Measurements from ENCODE around the gene CPB2.

CPB2 gene

DNA sequence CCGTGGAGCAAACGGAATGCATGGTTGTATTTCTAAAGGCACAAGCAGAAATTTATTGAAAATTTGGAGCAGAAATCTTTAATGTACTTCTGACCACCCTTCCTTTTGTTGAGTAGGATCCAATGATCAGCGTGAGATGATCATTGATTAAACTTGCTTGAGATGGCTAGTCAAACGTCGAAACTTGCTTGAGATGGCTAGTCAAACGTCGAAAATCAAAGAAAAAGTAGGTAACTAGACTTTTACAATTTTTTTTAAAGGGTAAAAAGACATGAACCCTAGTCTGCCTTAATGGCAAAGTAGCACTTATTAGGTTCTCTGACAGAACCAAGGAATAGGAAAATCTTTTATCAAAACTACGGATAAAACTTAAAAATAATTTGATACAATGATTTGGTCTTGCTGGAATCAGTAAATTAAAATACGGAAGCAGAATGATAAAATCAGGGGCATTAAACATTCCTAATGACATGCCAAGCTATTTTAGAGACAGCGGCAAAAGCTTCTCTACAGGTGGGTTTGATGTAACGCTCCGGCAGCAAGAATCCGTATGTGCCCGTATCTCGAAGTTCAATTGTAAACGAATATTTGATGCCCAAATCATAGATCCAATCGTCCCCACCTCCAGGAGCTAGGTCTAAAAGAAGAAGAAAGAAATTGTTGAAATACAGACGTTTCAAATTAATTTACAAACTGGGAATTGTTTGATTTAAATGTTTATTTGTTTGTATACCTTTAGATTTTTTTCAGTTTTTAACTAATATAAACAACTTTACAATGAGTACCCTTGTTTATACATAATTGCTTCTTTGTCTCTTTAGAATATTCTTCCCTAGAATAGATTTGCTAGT, 51.4 kb downstream of the CPB2 start:
- peak overlapping the region in 1 of 2 experiments; percentile 98 for H3K27ac ChIP-seq (ENCODE audit: insufficient read depth in 1 of 2, low read depth in 1 of 2, low read length in 2 of 2, poor library complexity in 1 of 2, severe bottlenecking in 2 of 2)
- ChIA-PET POLR2A (interaction anchor here (0.6 to 1.5 kb wide), 2 partner anchors 73 to 159 kb away, joined by 3 to 11 read pairs; no protein-coding TSS in a partner anchor), CTCF (interaction anchor here (0.8 to 2.5 kb wide), 3 partner anchors 21 to 101 kb away, joined by 3 to 11 read pairs (median 3); no protein-coding TSS in a partner anchor)
- H3K4me1 ChIP-seq (ENCODE audit: control extremely low read depth in 1 of 4, control insufficient read depth in 4 of 4, insufficient read depth in 4 of 4, low read length in 3 of 4), result peaks cover 15 to 36% (median 26%) of the 10 kb centered on the region in 4 experiments
- peak overlapping the region in 6 of 7 experiments; percentile 79 to 99 (median 92) for H3K4me3 ChIP-seq (ENCODE audit: control insufficient read depth in 1 of 7, extremely low read depth in 1 of 7, insufficient read depth in 4 of 7, low read depth in 2 of 7, low read length in 6 of 7)
- no peaks in the 10 kb centered on the region for H3K9me3 ChIP-seq (ENCODE audit: control extremely low read depth in 1 of 5, control insufficient read depth in 4 of 5, insufficient read depth in 2 of 5, low read depth in 1 of 5, low read length in 4 of 5)
- no peaks in the 10 kb centered on the region for H3K36me3 ChIP-seq (ENCODE audit: control insufficient read depth in 4 of 4, insufficient read depth in 4 of 4, low read length in 3 of 4)
- WGBS (ENCODE audit: insufficient coverage), result 25% methylated on average over 11 of the region's 18 CpGs
- DNase-seq, result peak in 1 of 3 donors; percentile 12
- no peaks in the 10 kb centered on the region for H3K27me3 ChIP-seq (replicated peaks in 2 of 5; ENCODE audit: control insufficient read depth in 4 of 5, insufficient read depth in 5 of 5, low read length in 4 of 5)

GRCh38 chr13:46052319-46053161, 52.3 kb downstream of the CPB2 start, which contains the start of gene ZC3H13:
TSS of gene ZC3H13 (minus strand) at chr13:46052746. CDS start at chr13:46045507, 7,239 bp downstream.
- POLR2A ChIA-PET, result interaction anchor here (0.6 to 1.5 kb wide), 5 partner anchors 16 to 73 kb away, joined by 3 to 11 read pairs (median 3); no protein-coding TSS in a partner anchor
- Histone ChIP-seq H3K27ac (ENCODE audit: insufficient read depth in 1 of 2, low read depth in 1 of 2, low read length in 2 of 2, poor library complexity in 1 of 2, severe bottlenecking in 2 of 2) (peak within 1 kb of the TSS; percentile 95 to 98), H3K9me3 (ENCODE audit: control extremely low read depth in 1 of 5, control insufficient read depth in 4 of 5, insufficient read depth in 2 of 5, low read depth in 1 of 5, low read length in 4 of 5) (no peaks in the 10 kb centered on the region), H3K4me3 (ENCODE audit: control insufficient read depth in 1 of 7, extremely low read depth in 1 of 7, insufficient read depth in 4 of 7, low read depth in 2 of 7, low read length in 6 of 7) (peak within 1 kb of the TSS; percentile 79 to 99 (median 90)), H3K27me3 (replicated peaks in 2 of 5; ENCODE audit: control insufficient read depth in 4 of 5, insufficient read depth in 5 of 5, low read length in 4 of 5) (no peaks in the 10 kb centered on the region), H3K36me3 (ENCODE audit: control insufficient read depth in 4 of 4, insufficient read depth in 4 of 4, low read length in 3 of 4) (no peaks in the 10 kb centered on the region), H3K4me1 (ENCODE audit: control extremely low read depth in 1 of 4, control insufficient read depth in 4 of 4, insufficient read depth in 4 of 4, low read length in 3 of 4) (peaks cover 12 to 30% (median 24%) of the 10 kb centered on the region in 4 experiments)
- CTCF ChIA-PET, result interaction anchor here (0.7 to 1.2 kb wide), 6 partner anchors 11 to 100 kb away, joined by 3 read pairs; no protein-coding TSS in a partner anchor
- WGBS (ENCODE audit: insufficient coverage), result under 1% methylated on average over 52 of the region's 57 CpGs
- peak; percentile 98 to 99 (median 98) for DNase-seq

DNA sequence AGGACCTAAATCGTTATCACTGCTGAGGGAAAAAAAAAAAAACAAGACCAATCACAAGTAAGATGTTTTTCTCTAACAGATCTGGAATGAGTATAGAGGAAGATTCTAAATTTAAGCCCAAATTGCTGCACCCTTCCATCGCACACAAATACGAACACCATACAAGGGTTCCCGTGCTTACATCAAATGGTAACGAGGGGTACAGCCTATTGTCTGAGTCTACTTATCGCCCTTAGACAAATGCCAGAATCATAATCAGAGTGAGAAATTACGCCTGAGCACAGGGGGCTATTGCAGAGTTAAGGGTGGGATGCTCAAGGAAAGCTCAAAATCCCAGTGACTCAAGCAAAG, 52.9 kb downstream of the CPB2 start:
- no peak for DNase-seq
- Histone ChIP-seq H3K4me1 (ENCODE audit: control extremely low read depth in 1 of 4, control insufficient read depth in 4 of 4, insufficient read depth in 4 of 4, low read length in 3 of 4) (peaks cover 9 to 27% (median 22%) of the 10 kb centered on the region in 4 experiments), H3K36me3 (ENCODE audit: control insufficient read depth in 4 of 4, insufficient read depth in 4 of 4, low read length in 3 of 4) (no peaks in the 10 kb centered on the region), H3K27ac (ENCODE audit: insufficient read depth in 1 of 2, low read depth in 1 of 2, low read length in 2 of 2, poor library complexity in 1 of 2, severe bottlenecking in 2 of 2) (peak overlapping the region; percentile 95 to 98), H3K4me3 (ENCODE audit: control insufficient read depth in 1 of 7, extremely low read depth in 1 of 7, insufficient read depth in 4 of 7, low read depth in 2 of 7, low read length in 6 of 7) (peak overlapping the region; percentile 79 to 99 (median 90)), H3K9me3 (ENCODE audit: control extremely low read depth in 1 of 5, control insufficient read depth in 4 of 5, insufficient read depth in 2 of 5, low read depth in 1 of 5, low read length in 4 of 5) (no peaks in the 10 kb centered on the region), H3K27me3 (replicated peaks in 2 of 5; ENCODE audit: control insufficient read depth in 4 of 5, insufficient read depth in 5 of 5, low read length in 4 of 5) (no peaks in the 10 kb centered on the region)
- ChIA-PET POLR2A (interaction anchor here (0.6 to 1.5 kb wide), 5 partner anchors 15 to 74 kb away, joined by 3 to 11 read pairs (median 3); no protein-coding TSS in a partner anchor), CTCF (interaction anchor here (0.7 to 1.0 kb wide), 4 partner anchors 11 to 43 kb away, joined by 3 read pairs; no protein-coding TSS in a partner anchor)
- WGBS (ENCODE audit: insufficient coverage), result 0% methylated on average over 6 of the region's 7 CpGs

DNA sequence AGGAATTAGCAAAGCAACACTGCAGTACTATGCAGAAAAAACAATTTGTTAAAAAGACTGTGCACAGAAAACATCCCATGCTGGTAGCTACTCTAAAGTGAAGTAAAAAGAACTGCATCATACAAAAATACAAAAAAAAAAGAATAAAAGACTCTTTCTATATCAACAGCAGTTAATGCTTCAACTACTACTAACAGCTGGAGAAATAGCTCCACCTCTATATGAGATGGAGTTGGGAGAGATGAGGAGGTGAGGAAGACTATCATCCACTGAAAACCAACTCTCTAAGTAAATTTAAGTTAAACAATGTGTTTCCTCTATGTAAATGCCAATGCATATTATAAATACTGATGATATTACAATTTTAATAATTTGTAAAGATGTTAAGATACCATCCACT, 54.1 kb downstream of the CPB2 start:
- POLR2A ChIA-PET, result interaction anchor here (0.6 to 0.7 kb wide), 2 partner anchors 21 to 611 kb away, joined by 4 to 6 read pairs; no protein-coding TSS in a partner anchor
- no peaks in the 10 kb centered on the region for H3K36me3 ChIP-seq (ENCODE audit: control insufficient read depth in 4 of 4, insufficient read depth in 4 of 4, low read length in 3 of 4)
- no peaks in the 10 kb centered on the region for H3K9me3 ChIP-seq (ENCODE audit: control extremely low read depth in 1 of 5, control insufficient read depth in 4 of 5, insufficient read depth in 2 of 5, low read depth in 1 of 5, low read length in 4 of 5)
- CTCF ChIA-PET, result interaction anchor here (1.0 to 2.1 kb wide), 2 partner anchors 69 to 76 kb away, joined by 3 to 13 read pairs; no protein-coding TSS in a partner anchor
- peak overlapping the region in 1 of 2 experiments; percentile 98 for H3K27ac ChIP-seq (ENCODE audit: insufficient read depth in 1 of 2, low read depth in 1 of 2, low read length in 2 of 2, poor library complexity in 1 of 2, severe bottlenecking in 2 of 2)
- H3K4me3 ChIP-seq (ENCODE audit: control insufficient read depth in 1 of 7, extremely low read depth in 1 of 7, insufficient read depth in 4 of 7, low read depth in 2 of 7, low read length in 6 of 7), result peak overlapping the region in 5 of 7 experiments; percentile 79 to 98 (median 88)
- H3K4me1 ChIP-seq (ENCODE audit: control extremely low read depth in 1 of 4, control insufficient read depth in 4 of 4, insufficient read depth in 4 of 4, low read length in 3 of 4), result peaks cover 9 to 27% (median 22%) of the 10 kb centered on the region in 4 experiments
- no peak for DNase-seq
- H3K27me3 ChIP-seq (replicated peaks in 2 of 5; ENCODE audit: control insufficient read depth in 4 of 5, insufficient read depth in 5 of 5, low read length in 4 of 5), result no peaks in the 10 kb centered on the region

GRCh38 chr13:46045424-46045823, 59.4 kb downstream of the CPB2 start:
- Histone ChIP-seq H3K4me3 (ENCODE audit: control insufficient read depth in 1 of 7, extremely low read depth in 1 of 7, insufficient read depth in 4 of 7, low read depth in 2 of 7, low read length in 6 of 7) (no peak overlapping the region), H3K27ac (ENCODE audit: insufficient read depth in 1 of 2, low read depth in 1 of 2, low read length in 2 of 2, poor library complexity in 1 of 2, severe bottlenecking in 2 of 2) (peak overlapping the region in 1 of 2 experiments; percentile 39), H3K36me3 (ENCODE audit: control insufficient read depth in 4 of 4, insufficient read depth in 4 of 4, low read length in 3 of 4) (peaks cover 0 to 17% (median 13%) of the 10 kb centered on the region in 4 experiments), H3K4me1 (ENCODE audit: control extremely low read depth in 1 of 4, control insufficient read depth in 4 of 4, insufficient read depth in 4 of 4, low read length in 3 of 4) (peaks cover 0 to 10% (median 4%) of the 10 kb centered on the region in 4 experiments), H3K27me3 (replicated peaks in 2 of 5; ENCODE audit: control insufficient read depth in 4 of 5, insufficient read depth in 5 of 5, low read length in 4 of 5) (no peaks in the 10 kb centered on the region), H3K9me3 (ENCODE audit: control extremely low read depth in 1 of 5, control insufficient read depth in 4 of 5, insufficient read depth in 2 of 5, low read depth in 1 of 5, low read length in 4 of 5) (no peaks in the 10 kb centered on the region)
- 100% methylated on average over 1 of the region's 2 CpGs for WGBS (ENCODE audit: insufficient coverage)
- ChIA-PET CTCF (no interaction called here), POLR2A (no interaction called here)
- no peak for DNase-seq

- no CpG with 5 or more reads among the region's 5 CpGs for WGBS (ENCODE audit: insufficient coverage)
Measured at GRCh38 chr13:46043647-46044046, 61.2 kb downstream of the CPB2 start.

More at GRCh38 chr13:46043647-46044046, 61.2 kb downstream of the CPB2 start:
- no peak overlapping the region for H3K4me3 ChIP-seq (ENCODE audit: control insufficient read depth in 1 of 7, extremely low read depth in 1 of 7, insufficient read depth in 4 of 7, low read depth in 2 of 7, low read length in 6 of 7)
- no peaks in the 10 kb centered on the region for H3K27me3 ChIP-seq (replicated peaks in 2 of 5; ENCODE audit: control insufficient read depth in 4 of 5, insufficient read depth in 5 of 5, low read length in 4 of 5)
- POLR2A ChIA-PET, result no interaction called here
- no peaks in the 10 kb centered on the region for H3K9me3 ChIP-seq (ENCODE audit: control extremely low read depth in 1 of 5, control insufficient read depth in 4 of 5, insufficient read depth in 2 of 5, low read depth in 1 of 5, low read length in 4 of 5)
- DNase-seq, result no peak
- no peaks in the 10 kb centered on the region for H3K4me1 ChIP-seq (ENCODE audit: control extremely low read depth in 1 of 4, control insufficient read depth in 4 of 4, insufficient read depth in 4 of 4, low read length in 3 of 4)
- CTCF ChIA-PET, result no interaction called here
- H3K36me3 ChIP-seq (ENCODE audit: control insufficient read depth in 4 of 4, insufficient read depth in 4 of 4, low read length in 3 of 4), result peaks cover 0 to 27% (median 19%) of the 10 kb centered on the region in 4 experiments
- H3K27ac ChIP-seq (ENCODE audit: insufficient read depth in 1 of 2, low read depth in 1 of 2, low read length in 2 of 2, poor library complexity in 1 of 2, severe bottlenecking in 2 of 2), result no peak overlapping the region

All from common myeloid progenitor, CD34-positive (primary cell).